H1 (cell line): ENCODE measurements around the gene HAGH. TPM values are rescaled to one million over a fixed set of nuclear protein-coding genes. Genes with fewer than 3 reads are reported as not detected.

Experiments
- CTCF ChIA-PET: fragments of 300-600 bp; sonication (Branson Sonifier 250); formaldehyde crosslinking; loops from one replicate; lab custom pipeline; 2021; ENCODE audit not compliant: partially characterized antibody; lab: Charles Lee
- POLR2A ChIA-PET: fragments of 300-600 bp; sonication (Branson Sonifier 250); formaldehyde crosslinking; loops from one replicate; lab custom pipeline; 2021; ENCODE audit warnings: inconsistent platforms; ENCODE audit not compliant: partially characterized antibody; lab: Charles Lee
- DNase-seq, 2 experiments: peaks; one replicate each; pipeline versions ENCODE4 v3.0.0 to v3.0.0-alpha.2; 2010 to 2022; ENCODE audit warnings: low spot score in 2 of 2, low read depth in 1 of 2, mixed read lengths in 1 of 2
- FAIRE-seq: peaks from 2 replicates; lab custom pipeline; 2011; peaks lifted over from hg19 to GRCh38; lab: Jason Lieb, UNC
- H2AFZ ChIP-seq: 2 replicates; pipeline ENCODE4 v1.8.1; 2012; ENCODE audit warnings: low read length, inconsistent platforms
- H2AK5ac ChIP-seq: 2 replicates; pipeline ENCODE4 v1.6.1; 2013; ENCODE audit warnings: low read depth, low read length
- H2BK120ac ChIP-seq: replicated peaks from 2 replicates; pipeline ENCODE3; 2013; ENCODE audit warnings: low read depth, low read length, inconsistent platforms
- H2BK12ac ChIP-seq: 2 replicates; pipeline ENCODE4 v1.6.1; 2013; ENCODE audit warnings: low read depth, low read length
- H2BK15ac ChIP-seq: 2 replicates; pipeline ENCODE4 v1.6.1; 2013; ENCODE audit warnings: low read length
- H2BK20ac ChIP-seq: 2 replicates; pipeline ENCODE4 v1.6.1; 2013; ENCODE audit warnings: low read length
- H2BK5ac ChIP-seq: 2 replicates; pipeline ENCODE4 v1.6.1; 2013; ENCODE audit warnings: low read depth, low read length
- H3K14ac ChIP-seq: 2 replicates; pipeline ENCODE4 v1.6.1; 2013; ENCODE audit warnings: inconsistent platforms; ENCODE audit not compliant: insufficient read length
- H3K18ac ChIP-seq: 2 replicates; pipeline ENCODE4 v1.6.1; 2013; ENCODE audit warnings: low read length; ENCODE audit errors: extremely low read depth
- H3K23ac ChIP-seq: 2 replicates; pipeline ENCODE4 v1.6.1; 2013; ENCODE audit warnings: inconsistent platforms; ENCODE audit not compliant: insufficient read length
- H3K23me2 ChIP-seq: 2 replicates; pipeline ENCODE4 v1.6.1; 2013; ENCODE audit warnings: low read depth, low read length
- H3K27ac ChIP-seq: 2 replicates; pipeline ENCODE4 v1.6.1; 2011; ENCODE audit warnings: low read depth, low read length, inconsistent platforms
- H3K27me3 ChIP-seq, 4 experiments: replicated peaks in 1 of 4; 1 replicate in 1 of 4; 2 replicates in 3 of 4; pipeline versions ENCODE4 v1.6.1 to v1.8.1; 2011 to 2013; ENCODE audit warnings: low read length in 3 of 4, mild to moderate bottlenecking in 3 of 4, inconsistent platforms in 2 of 4, mixed read lengths in 2 of 4, moderate library complexity in 1 of 4; ENCODE audit not compliant: control insufficient read depth in 3 of 4, insufficient read depth in 3 of 4; ENCODE audit errors: extremely low read depth in 1 of 4
- H3K36me3 ChIP-seq, 4 experiments: 2 replicates each; pipeline versions ENCODE4 v1.6.1 to v1.8.1; 2011 to 2013; ENCODE audit warnings: mild to moderate bottlenecking in 4 of 4, low read length in 3 of 4, moderate library complexity in 2 of 4, control low read depth in 1 of 4, inconsistent platforms in 1 of 4; ENCODE audit not compliant: insufficient read depth in 4 of 4, control insufficient read depth in 2 of 4
- H3K4ac ChIP-seq: replicated peaks from 2 replicates; pipeline ENCODE3; 2013; ENCODE audit warnings: low read length, low read depth, mixed read lengths, inconsistent platforms; ENCODE audit not compliant: insufficient read length
- H3K4me1 ChIP-seq, 4 experiments: replicated peaks in 1 of 4; 1 replicate in 1 of 4; 2 replicates in 3 of 4; pipeline versions ENCODE4 v1.6.1 to v1.8.1; 2011 to 2013; ENCODE audit warnings: low read length in 3 of 4, inconsistent platforms in 2 of 4, mixed read lengths in 1 of 4; ENCODE audit not compliant: insufficient read depth in 4 of 4, control insufficient read depth in 3 of 4
- H3K4me2 ChIP-seq, 2 experiments: 2 replicates each; pipeline versions ENCODE4 v1.6.1 to v1.8.1; 2011 to 2013; ENCODE audit warnings: low read depth in 2 of 2, low read length in 2 of 2, control low read depth in 1 of 2, inconsistent platforms in 1 of 2, mild to moderate bottlenecking in 1 of 2; ENCODE audit not compliant: insufficient read depth in 1 of 2
- H3K4me3 ChIP-seq, 4 experiments: fragments of 200-600, 300-600 bp in 1 of 4; sonication (generic), shearing (Covaris generic), sonication (Bioruptor Twin) in 1 of 4; 2 replicates each; pipeline versions ENCODE4 v1.5.1 to v1.8.1; 2011 to 2016; ENCODE audit warnings: low read length in 4 of 4, low read depth in 3 of 4, control low read depth in 2 of 4, inconsistent platforms in 2 of 4, mild to moderate bottlenecking in 2 of 4, mixed read lengths in 1 of 4, moderate library complexity in 1 of 4; ENCODE audit not compliant: insufficient read depth in 2 of 4; ENCODE audit errors: extremely low read depth in 1 of 4
- H3K56ac ChIP-seq: replicated peaks from 2 replicates; pipeline ENCODE3; 2013; ENCODE audit warnings: low read depth, mild to moderate bottlenecking, mixed read lengths, low read length, inconsistent platforms; ENCODE audit not compliant: insufficient read length
- H3K79me1 ChIP-seq: 2 replicates; pipeline ENCODE4 v1.6.1; 2013; ENCODE audit warnings: low read depth, low read length, control low read depth
- H3K79me2 ChIP-seq, 2 experiments: 2 replicates each; pipeline versions ENCODE4 v1.6.1 to v1.8.1; 2012 to 2013; ENCODE audit warnings: low read length in 2 of 2, mild to moderate bottlenecking in 2 of 2, inconsistent platforms in 1 of 2; ENCODE audit not compliant: insufficient read depth in 2 of 2, control insufficient read depth in 1 of 2
- H3K9ac ChIP-seq, 4 experiments: replicated peaks in 1 of 4; 1 replicate in 1 of 4; 2 replicates in 3 of 4; pipeline versions ENCODE4 v1.6.1 to v1.8.1; 2011 to 2013; ENCODE audit warnings: low read depth in 3 of 4, low read length in 3 of 4, control low read depth in 2 of 4, mild to moderate bottlenecking in 2 of 4, moderate library complexity in 2 of 4, inconsistent platforms in 1 of 4; ENCODE audit errors: extremely low read depth in 1 of 4
- H3K9me3 ChIP-seq, 2 experiments: 2 replicates each; pipeline versions ENCODE4 v1.6.1 to v1.8.1; 2012 to 2013; ENCODE audit warnings: mild to moderate bottlenecking in 2 of 2, moderate library complexity in 2 of 2, control low read depth in 1 of 2, inconsistent platforms in 1 of 2, low read depth in 1 of 2, low read length in 1 of 2, mixed read lengths in 1 of 2; ENCODE audit not compliant: insufficient read depth in 2 of 2
- H4K20me1 ChIP-seq, 2 experiments: replicated peaks in 1 of 2; 2 replicates each; pipeline versions ENCODE3 to v1.8.1; 2011 to 2013; ENCODE audit warnings: inconsistent platforms in 2 of 2, low read length in 2 of 2, mild to moderate bottlenecking in 1 of 2; ENCODE audit not compliant: insufficient read depth in 2 of 2, control insufficient read depth in 1 of 2
- H4K5ac ChIP-seq: 2 replicates; pipeline ENCODE4 v1.6.1; 2013; ENCODE audit warnings: low read length, low read depth, mixed read lengths, inconsistent platforms; ENCODE audit not compliant: insufficient read length
- H4K8ac ChIP-seq: 2 replicates; pipeline ENCODE4 v1.8.0; 2013; ENCODE audit warnings: mild to moderate bottlenecking, moderate library complexity, low read length, inconsistent platforms; ENCODE audit not compliant: insufficient read depth; ENCODE audit errors: extremely low read depth
- H4K91ac ChIP-seq: replicated peaks from 2 replicates; pipeline ENCODE3; 2013; ENCODE audit warnings: low read length, mixed read lengths, inconsistent platforms; ENCODE audit not compliant: insufficient read length
- EP300 ChIP-seq, 2 experiments: IDR thresholded peaks; 1 replicate in 1 of 2; 2 replicates in 1 of 2; pipeline ENCODE4 v1.6.1; 2011 to 2012; ENCODE audit warnings: low read depth in 2 of 2, low read length in 2 of 2, mild to moderate bottlenecking in 2 of 2, borderline replicate concordance in 1 of 2, inconsistent platforms in 1 of 2, moderate library complexity in 1 of 2
- FOSL1 ChIP-seq: IDR thresholded peaks from 2 replicates; pipeline ENCODE4 v1.6.1; 2011; ENCODE audit warnings: mild to moderate bottlenecking, low read depth, low read length, moderate library complexity; ENCODE audit not compliant: insufficient read depth
- GTF2F1 ChIP-seq: IDR thresholded peaks from 2 replicates; pipeline ENCODE4 v1.6.1; 2012; ENCODE audit warnings: low read depth, low read length, improper control_type of control experiment, borderline replicate concordance
- MAX ChIP-seq: IDR thresholded peaks from 2 replicates; pipeline ENCODE4 v1.6.1; 2012; ENCODE audit warnings: inconsistent platforms
- NANOG ChIP-seq: IDR thresholded peaks from 2 replicates; pipeline ENCODE4 v1.6.1; 2011; ENCODE audit warnings: low read length, low read depth, mild to moderate bottlenecking, inconsistent platforms; ENCODE audit not compliant: insufficient read depth, poor library complexity, severe bottlenecking
- PHF8 ChIP-seq: fragments of 200-600 bp; sonication (generic); conservative IDR thresholded peaks from 2 replicates; pipeline ENCODE4 v1.7.1; 2012; ENCODE audit warnings: low read depth, mild to moderate bottlenecking, inconsistent platforms, low read length, moderate library complexity
- POLR2AphosphoS5 ChIP-seq: IDR thresholded peaks from 2 replicates; pipeline ENCODE4 v1.6.1; 2011; ENCODE audit warnings: low read depth, low read length
- RAD21 ChIP-seq, 2 experiments: IDR thresholded peaks in 1 of 2; conservative IDR thresholded peaks in 1 of 2; 2 replicates each; pipeline ENCODE4 v1.6.1; 2011; ENCODE audit warnings: low read depth in 2 of 2, low read length in 2 of 2, improper control_type of control experiment in 1 of 2, inconsistent platforms in 1 of 2, mild to moderate bottlenecking in 1 of 2, moderate library complexity in 1 of 2
- SIN3A ChIP-seq, 2 experiments: IDR thresholded peaks in 1 of 2; conservative IDR thresholded peaks in 1 of 2; 2 replicates each; pipeline ENCODE4 v1.6.1; 2011 to 2012; ENCODE audit warnings: low read length in 2 of 2, improper control_type of control experiment in 1 of 2, low read depth in 1 of 2, mild to moderate bottlenecking in 1 of 2
- SIRT6 ChIP-seq: IDR thresholded peaks from one replicate; pipeline ENCODE4 v1.7.1; 2012; ENCODE audit warnings: low read length, inconsistent platforms
- SRF ChIP-seq: IDR thresholded peaks from 2 replicates; pipeline ENCODE4 v1.6.1; 2011; ENCODE audit warnings: mild to moderate bottlenecking, low read depth, low read length, moderate library complexity
- TAF1 ChIP-seq: IDR thresholded peaks from 2 replicates; pipeline ENCODE4 v1.6.1; 2011; ENCODE audit warnings: mild to moderate bottlenecking, low read depth, low read length
- TCF12 ChIP-seq: IDR thresholded peaks from 2 replicates; pipeline ENCODE4 v1.6.1; 2011; ENCODE audit warnings: low read depth, mild to moderate bottlenecking, low read length
- YY1 ChIP-seq: IDR thresholded peaks from 2 replicates; pipeline ENCODE4 v1.6.1; 2011; ENCODE audit warnings: low read depth, mild to moderate bottlenecking, low read length
- WGBS, 2 experiments: shearing (Covaris generic) in 1 of 2; methylation state at CpG; one replicate each; pipeline versions ENCODE4 v1.1.6 to v1.1.7; 2013 to 2015; ENCODE audit warnings: low lambda C conversion rate in 2 of 2, mixed read lengths in 2 of 2, inconsistent platforms in 1 of 2, low coverage in 1 of 2, missing lambda C conversion rate in 1 of 2; ENCODE audit not compliant: insufficient replicate concordance in 2 of 2, insufficient coverage in 1 of 2, insufficient read length in 1 of 2; ENCODE audit errors: extremely low coverage in 1 of 2, missing lambda C conversion rate in 1 of 2; 5-methylcytosine and 5-hydroxymethylcytosine counted together
- polyA plus RNA-seq, 7 experiments: library from polyadenylated mRNA; depleted of rRNA in 3 of 7; stranded (reverse) in 5 of 7; unstranded in 2 of 7; fragments of >200 nt in 5 of 7; fragments of 200-250 nt in 2 of 7; gene quantifications; 1 replicate in 5 of 7; 2 replicates in 1 of 7; 4 replicates in 1 of 7; pipeline versions ENCODE4 v1.2.1 to v1.2.3, GENCODE V29; 2011 to 2013; ENCODE audit warnings: missing spikeins in 2 of 7, mixed read lengths in 2 of 7
- total RNA-seq: library from RNA; stranded (reverse); fragmentation: NEBNext Ultra II Directional; extraction: Animal tissue kit (Norgen Biotek cat#: 25700); gene quantifications from 2 replicates; pipeline ENCODE4 v1.2.1, GENCODE V29; 2021

The HAGH gene
- total and polyA plus RNA-seq, 2 of the 8 experiments (the other 6 are each of a cell fraction or from before 2014, with no cell fraction given) = 28.7 to 40.6 TPM

GRCh38 chr16:1851793-1852192 is 25.2 kb upstream of the HAGH start:
- no peak for DNase-seq
- FAIRE-seq = no peak
- H4K20me1 ChIP-seq = no peaks in the 10 kb centered on the region
- no peak for TF ChIP-seq PHF8
- TF ChIP-seq POLR2AphosphoS5 = no peak
- TF ChIP-seq EP300 (IDR thresholded peaks at IDR 0.05; ENCODE audit: borderline replicate concordance in 1 of 2, low read depth in 2 of 2, low read length in 2 of 2) = no peak
- no peak for TF ChIP-seq NANOG
- no peak for TF ChIP-seq YY1
- no peak for TF ChIP-seq MAX
- no peak for TF ChIP-seq SIRT6
- no peak for TF ChIP-seq SRF
- TF ChIP-seq RAD21 (IDR thresholded peaks at IDR 0.05 in 1 of 2, conservative IDR thresholded peaks at IDR 0.05 in 1 of 2; ENCODE audit: low read depth in 2 of 2, low read length in 2 of 2) = no peak
- TF ChIP-seq SIN3A (conservative IDR thresholded peaks at IDR 0.05 in 1 of 2, IDR thresholded peaks at IDR 0.05 in 1 of 2; ENCODE audit: low read depth in 1 of 2, low read length in 2 of 2) = no peak
- no peak for TF ChIP-seq TCF12
- TF ChIP-seq TAF1 = no peak
- no peak for TF ChIP-seq FOSL1
- no peak for TF ChIP-seq GTF2F1

More at GRCh38 chr16:1851793-1852192, 25.2 kb upstream of the HAGH start:
- H2AFZ ChIP-seq = no peak overlapping the region
- H3K4me3 ChIP-seq = no peak overlapping the region
- no peaks in the 10 kb centered on the region for H3K79me2 ChIP-seq
- H3K9ac ChIP-seq = no peak overlapping the region
- no peaks in the 10 kb centered on the region for H3K23me2 ChIP-seq
- H2BK20ac ChIP-seq = no peak overlapping the region
- ChIA-PET POLR2A (no interaction called here), CTCF (no interaction called here)
- H3K14ac ChIP-seq = no peak overlapping the region
- H3K4me1 ChIP-seq = no peaks in the 10 kb centered on the region
- no peak overlapping the region for H3K4me2 ChIP-seq
- H3K27me3 ChIP-seq = peaks cover 0 to 4% (median under 1%) of the 10 kb centered on the region in 4 experiments; a peak in 1 of 7 replicates
- no peak overlapping the region for H3K18ac ChIP-seq
- H2AK5ac ChIP-seq = no peak overlapping the region
- no peaks in the 10 kb centered on the region for H3K79me1 ChIP-seq
- H4K8ac ChIP-seq = no peak overlapping the region
- no peak overlapping the region for H2BK120ac ChIP-seq
- H3K36me3 ChIP-seq = no peaks in the 10 kb centered on the region
- WGBS, 2 experiments = 76% methylated on average over 4 of the region's 4 CpGs; no CpG with 5 or more reads in 1 of the 2 experiments
- H3K4ac ChIP-seq = no peak overlapping the region
- H2BK5ac ChIP-seq = no peak overlapping the region
- H4K91ac ChIP-seq = no peak overlapping the region
- H4K5ac ChIP-seq = no peak overlapping the region
- H2BK15ac ChIP-seq = no peak overlapping the region
- H3K9me3 ChIP-seq = no peaks in the 10 kb centered on the region
- no peak overlapping the region for H3K23ac ChIP-seq
- H3K27ac ChIP-seq = no peak overlapping the region
- no peak overlapping the region for H2BK12ac ChIP-seq
- H3K56ac ChIP-seq = no peak overlapping the region
